SIG-M5 treated with dmso at 0.1 percent for 504 hours (cell line): ENCODE results near the gene AKAP5.

Experiments used
- DNase-seq: peaks from one replicate; lab custom pipeline; 2025; ENCODE audit not compliant: unreplicated experiment; lab: John Stamatoyannopoulos, UW

AKAP5 gene

DNA sequence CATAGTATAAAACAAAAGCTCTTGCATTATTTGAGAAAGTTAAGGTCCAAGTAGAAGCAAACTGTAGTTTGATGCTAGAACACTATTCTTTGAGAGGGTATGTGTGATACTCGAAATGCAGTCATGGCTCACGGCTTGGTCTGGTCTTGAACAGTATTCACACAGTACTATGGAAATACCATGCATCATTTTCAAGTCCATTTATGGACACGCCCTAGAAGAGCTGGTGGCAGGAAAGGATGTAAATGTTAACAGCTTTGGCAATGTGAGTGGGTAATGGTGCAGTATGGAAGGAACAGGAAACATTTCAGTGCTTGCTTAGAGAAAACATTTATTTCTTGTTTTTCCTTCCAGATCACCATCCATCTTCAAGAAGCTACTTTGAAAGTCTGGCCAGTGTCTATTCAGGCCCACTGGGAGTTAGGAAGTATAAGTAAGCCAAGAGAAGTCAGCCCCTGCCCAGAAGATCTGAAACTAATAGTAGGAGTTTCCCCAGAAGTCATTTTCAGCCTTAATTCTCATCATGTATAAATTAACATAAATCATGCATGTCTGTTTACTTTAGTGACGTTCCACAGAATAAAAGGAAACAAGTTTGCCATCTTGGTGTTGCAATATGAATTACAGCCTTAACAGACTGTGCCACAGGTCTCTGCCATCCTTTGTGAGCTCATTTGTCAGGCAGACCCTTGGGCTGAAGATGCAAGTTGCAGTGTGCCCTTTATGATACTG, 5.7 kb upstream of the AKAP5 start:
- no peak for DNase-seq

DNA sequence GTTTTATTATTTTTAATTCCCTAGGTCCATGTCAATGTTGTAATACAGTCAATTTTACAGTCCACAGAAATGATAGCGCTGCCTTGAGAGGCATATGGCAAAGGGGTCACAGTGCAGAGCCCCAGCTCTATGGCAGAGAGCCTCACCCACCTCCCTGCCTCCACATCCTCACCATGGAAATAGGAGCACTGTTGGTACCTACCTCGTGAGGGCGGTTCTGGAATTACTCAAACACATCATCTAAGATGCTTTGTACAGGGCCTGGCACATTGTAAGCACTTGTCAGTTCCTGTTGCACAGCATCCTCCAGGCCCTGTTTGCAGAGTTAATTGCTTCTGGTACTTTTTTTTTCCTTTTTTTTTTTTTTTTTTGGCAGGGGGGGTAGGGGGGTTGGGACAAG, 4.1 kb upstream of the AKAP5 start:
- DNase-seq = no peak

DNA sequence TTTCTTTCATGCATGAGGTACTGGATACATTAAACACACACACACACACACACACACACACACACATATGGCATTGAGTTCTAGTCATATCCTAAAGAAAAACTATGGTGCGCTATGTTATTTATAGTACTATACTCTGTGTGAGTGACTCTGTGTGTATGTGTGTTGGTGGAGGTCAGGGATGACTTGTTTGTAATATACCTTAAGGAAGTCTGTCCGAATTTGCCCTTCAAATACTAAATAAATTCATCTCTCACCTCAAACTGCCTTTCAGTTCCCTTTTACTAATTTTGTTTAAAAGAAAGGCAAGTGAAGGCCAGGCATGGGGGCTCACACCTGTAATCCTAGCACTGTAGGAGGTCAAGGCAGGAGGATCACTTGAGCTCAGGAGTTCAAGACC, 2.1 kb upstream of the AKAP5 start:
- DNase-seq = no peak

DNA sequence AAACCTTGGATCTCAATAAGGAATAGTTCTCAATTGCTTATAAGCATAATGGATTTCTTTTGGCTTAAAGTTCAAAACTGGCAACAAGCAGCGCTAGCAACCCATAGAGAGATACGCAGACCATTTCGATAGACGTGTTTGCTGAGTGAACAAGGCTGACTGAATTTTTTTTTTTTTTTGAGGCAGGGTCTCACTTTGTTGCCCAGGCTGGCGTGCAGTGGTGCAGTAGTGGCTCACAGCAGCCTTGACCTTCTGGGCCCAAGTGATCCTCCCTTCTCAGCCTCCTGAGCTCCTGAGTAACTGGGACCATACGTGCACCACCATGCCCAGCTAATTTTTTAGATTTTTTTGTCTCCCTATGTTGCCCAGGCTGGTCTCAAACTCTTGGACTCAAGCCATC, 1.4 kb upstream of the AKAP5 start:
- no peak for DNase-seq

DNA sequence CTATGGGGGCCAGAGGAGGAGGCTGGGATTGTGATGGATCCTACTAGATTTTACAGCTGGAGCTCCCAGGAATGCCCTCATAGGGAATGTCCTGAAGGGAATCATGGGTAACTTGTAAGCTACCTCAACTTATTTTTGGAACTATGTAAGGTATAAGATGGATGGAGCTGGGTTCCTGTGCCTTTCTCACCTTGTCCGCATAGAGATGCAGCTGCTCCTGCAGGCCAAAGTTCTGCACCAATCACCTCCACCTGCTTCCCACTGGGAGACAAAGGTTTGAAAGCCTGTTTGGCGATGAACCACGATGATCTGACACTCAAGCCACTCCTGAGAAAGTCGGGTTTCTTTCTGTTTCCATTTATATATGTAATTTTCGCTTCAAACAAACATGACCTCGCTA, 648 bp upstream of the AKAP5 start:
- DNase-seq = no peak

DNA sequence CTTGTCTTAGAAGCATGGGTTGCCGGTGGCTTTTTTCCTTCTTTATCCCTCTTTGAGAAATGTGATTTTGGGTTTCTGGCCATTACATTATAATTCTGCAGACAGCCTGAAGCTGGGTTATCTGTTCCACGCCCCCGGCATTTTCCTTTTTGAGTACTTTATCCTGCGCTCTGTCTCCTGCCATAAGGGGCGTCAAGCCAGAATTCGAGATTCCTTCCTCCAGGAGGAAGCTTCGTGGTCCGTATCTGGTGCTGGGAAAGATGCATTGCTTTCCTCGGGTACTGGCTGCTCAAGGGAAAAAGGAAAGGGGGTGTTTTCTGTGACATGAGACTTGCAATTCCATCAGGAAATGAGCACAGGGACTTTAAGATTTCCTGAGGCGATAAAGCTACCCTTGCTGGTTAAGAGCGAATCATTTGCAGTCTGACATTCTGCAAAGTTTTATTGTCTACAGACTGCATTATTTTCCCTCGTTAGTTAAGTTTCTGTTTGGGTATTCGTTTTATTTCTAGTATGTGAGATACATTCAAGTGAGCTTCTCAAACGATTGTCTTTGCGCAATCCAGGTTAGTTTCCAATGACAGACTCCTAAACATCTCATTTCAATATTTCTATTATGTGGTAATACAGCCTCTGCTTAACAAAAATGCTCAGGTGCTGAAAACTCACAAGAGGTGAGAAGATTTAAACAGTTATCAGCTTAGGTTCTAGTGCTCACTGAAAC, 694 bp downstream of the AKAP5 start:
- no peak for DNase-seq

DNA sequence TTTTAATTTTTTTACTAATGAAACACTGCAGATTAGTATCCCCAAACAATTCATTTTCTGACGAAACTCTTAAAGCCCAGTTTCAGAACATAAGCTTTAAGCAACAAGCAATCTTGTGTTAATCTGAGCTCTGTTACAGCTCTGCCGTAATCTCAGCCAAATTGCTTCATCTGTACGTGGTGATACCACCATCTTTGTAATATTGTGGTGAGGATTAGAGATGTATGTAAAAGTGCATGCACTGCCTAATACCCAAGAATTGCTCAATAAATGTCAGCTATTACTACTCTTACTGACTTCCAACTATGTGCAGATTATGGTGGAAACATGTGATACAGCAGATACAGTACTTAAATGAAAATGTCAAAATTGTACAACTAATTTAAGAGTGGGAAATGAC, 1.8 kb downstream of the AKAP5 start:
- DNase-seq = peak; percentile 23

DNA sequence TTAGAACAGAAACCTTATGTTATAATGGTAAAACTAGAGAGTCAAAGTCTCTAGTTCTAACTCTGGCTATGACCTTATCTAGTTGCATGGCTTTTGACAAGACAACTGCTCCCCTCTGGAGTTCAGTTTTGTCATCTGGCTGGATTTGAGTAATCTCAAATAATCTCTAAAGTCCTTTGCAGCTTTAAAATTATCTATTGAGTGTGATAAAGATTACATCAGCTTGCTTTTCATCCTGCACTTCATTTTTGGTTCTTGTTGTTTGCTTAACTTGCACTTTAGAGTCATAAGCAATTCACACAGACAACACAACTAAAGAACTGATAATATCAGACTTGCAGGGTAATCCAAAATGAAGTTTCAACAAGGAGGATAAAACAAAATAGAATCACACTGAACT, 2.3 kb downstream of the AKAP5 start:
- DNase-seq = no peak

DNA sequence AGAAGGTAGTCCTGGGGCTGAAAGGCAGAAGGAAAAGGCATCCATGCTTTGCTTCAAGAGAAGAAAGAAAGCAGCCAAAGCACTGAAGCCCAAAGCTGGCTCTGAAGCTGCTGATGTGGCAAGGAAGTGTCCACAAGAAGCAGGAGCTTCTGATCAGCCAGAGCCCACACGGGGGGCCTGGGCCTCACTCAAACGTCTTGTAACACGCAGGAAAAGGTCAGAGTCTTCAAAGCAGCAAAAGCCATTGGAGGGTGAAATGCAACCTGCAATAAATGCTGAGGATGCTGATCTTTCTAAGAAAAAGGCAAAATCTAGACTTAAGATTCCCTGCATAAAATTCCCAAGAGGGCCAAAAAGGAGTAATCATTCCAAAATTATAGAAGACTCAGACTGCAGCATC, 3.2 kb downstream of the AKAP5 start:
- DNase-seq = no peak

DNA sequence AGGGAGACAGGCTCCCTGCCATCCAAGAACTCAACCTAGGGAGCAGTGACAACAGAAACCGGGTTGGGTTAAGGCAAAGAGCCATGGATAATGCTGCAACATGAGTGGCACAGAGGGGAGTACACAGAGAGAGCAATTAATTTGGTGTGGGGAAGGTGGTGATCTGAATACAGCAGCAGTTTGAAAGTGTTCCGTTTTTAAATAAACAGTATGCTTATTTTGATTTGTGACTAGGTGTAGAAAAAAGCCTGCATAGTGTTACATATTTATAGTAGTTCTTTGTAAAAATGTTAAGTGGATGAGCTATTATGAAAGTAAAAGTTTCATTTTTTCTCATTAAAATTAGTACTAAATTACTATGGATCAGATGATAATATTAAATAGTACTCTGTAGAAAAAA, 8.7 kb downstream of the AKAP5 start:
- DNase-seq = no peak

DNA sequence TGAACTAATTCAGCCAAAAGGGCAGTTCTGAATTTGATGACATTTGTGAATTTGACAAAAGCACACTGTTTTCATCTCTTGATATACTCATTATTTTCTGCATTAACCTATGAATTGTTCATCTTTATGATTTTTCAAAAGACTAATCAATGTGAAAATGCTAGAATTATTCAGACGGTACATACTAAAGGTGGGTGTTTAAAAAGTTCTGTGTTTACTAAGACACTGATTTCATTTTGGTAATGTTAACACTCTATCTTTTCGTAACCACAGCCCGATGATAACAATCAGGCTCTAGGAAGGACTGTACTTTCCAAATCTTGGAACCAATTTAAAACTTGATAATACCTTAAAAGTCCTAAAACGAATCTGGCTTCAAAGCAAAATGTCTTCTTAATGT, 9.4 kb downstream of the AKAP5 start:
- DNase-seq = no peak

DNA sequence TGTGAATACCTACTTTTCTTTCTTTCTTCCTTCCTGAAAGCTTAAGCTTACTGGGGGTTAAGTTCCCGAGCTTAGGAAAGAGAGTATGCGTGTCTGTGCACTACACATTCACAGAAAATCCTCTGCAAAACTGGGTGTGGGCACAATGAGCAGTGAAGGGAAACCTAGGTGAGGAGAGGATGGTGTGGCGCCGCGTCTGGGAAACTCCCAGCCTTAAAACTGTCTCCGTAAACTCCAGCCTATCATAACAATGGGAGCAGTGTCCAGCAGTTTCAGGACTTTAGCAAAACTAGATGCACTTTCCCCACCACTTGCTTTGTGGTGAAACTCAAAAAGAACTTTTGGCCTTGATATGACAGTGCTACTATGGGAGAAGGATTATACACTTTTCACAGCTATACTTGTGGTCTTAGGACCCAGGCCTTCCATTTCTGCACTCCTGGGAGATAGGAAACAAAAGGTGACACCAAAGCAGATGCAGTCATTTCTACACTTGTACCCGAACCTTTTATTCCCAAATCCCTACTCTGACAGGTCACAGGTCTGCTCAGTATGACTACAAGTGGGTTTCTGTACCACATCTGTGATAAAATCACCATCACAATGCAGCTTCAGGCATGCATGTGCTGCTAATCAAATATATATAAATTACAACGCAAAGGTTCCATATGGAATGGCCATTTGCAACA, 10.4 kb downstream of the AKAP5 start:
- DNase-seq = no peak

DNA sequence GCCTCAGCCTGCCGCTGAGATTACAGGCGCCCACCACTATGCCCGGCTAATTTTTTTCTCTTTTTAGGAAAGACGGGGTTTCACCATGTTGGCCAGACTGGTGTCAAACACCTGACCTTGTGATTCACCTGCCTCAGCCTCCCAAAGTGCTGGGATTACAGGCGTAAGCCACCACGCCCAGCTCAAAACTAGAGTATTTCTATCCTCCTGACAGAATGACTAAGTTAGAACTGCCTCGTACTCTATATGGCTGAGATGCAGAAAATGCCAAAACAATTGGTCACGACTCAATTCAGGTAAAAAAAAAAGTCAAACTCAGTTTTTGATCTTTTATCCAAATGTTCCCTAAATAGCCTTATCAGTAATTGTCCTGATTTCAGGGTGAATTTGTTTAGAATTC, 11.1 kb downstream of the AKAP5 start:
- no peak for DNase-seq

DNA sequence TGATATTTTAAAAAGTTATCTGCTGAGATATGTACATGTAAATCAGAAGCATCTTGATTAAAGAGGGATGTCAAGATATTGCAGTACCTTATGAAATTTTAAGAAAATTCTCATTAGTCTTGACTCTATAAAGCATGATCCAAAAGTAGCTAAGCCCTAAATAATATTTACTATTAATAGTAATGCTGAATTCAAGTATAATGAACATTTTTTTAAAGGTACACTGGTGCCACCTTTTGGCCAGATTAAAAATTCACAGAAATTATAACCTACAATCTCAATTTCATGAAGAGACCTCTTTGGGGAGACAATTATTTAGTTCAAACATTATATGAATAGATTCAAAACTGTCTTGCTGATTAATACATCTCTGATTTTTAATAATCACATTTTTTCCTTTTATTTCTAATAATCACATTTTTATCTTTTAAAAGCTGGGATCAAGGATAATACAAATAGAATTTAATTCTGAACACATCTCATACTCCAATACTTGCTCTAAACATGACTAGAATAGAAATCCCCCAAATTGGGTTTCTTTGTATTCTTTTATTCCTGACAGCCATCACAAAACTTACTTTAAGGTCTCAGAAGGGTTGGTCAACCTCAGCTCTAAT, 13.4 kb downstream of the AKAP5 start:
- DNase-seq = no peak

DNA sequence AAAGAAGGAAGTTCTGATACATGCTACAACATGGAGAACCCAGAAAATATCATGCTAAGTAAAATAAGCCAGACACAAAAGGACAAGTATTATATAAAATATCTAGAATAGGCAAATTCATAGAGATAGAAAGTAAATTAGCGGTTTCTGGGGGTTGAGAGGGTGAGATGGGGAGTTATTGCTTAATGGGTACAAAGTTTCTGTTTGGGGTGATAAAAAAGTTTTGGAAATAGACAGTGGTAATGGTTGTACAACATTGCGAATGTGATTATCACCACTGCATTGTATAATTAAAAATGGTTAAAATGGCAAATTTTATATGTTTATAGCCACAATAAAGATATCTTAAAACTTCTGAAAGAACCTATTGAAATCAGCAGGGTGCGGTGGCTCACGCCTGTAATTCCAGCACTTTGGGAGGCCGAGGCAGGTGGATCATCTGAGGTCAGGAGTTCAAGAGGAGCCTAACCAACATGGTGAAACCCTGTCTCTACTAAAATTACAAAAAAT, 23.3 kb downstream of the AKAP5 start:
- no peak for DNase-seq

DNA sequence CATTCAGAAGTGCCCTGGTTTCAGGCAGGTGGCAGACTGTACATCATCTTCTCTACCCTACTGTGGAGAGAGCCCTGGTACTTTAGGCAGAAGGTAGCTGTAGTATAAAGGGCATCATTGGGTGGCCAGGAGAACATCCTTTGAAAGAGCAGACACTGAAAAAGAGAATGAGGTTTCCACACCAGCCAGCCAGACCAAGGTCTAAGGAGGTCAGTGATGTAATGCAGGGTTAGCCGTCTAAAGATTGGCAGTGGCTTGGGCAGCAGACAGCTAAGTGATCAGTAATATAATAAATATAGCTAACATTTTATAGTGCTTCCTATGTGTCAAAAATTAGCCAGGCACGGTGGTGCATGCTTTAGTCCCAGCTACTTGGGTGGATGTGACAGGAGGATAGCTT, 26.3 kb downstream of the AKAP5 start:
- DNase-seq = no peak

DNA sequence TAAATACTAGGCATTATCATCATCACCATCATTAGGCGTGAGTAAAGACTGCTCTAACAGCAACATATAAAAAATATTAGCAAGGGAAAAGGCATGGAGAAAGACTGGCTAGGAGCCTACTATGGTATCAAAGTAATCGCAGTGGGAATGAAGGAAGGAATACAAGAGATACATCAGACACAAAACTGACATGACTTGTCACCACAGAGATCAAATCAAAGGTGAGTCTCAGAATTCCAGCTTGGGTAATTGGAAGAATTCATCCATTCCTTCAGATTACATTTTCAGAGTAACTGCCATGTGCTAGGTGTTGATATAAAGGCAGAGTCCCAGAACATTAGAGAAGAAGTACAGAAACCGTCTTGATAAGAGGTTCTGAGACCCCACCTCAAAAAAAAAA, 28.2 kb downstream of the AKAP5 start:
- no peak for DNase-seq

DNA sequence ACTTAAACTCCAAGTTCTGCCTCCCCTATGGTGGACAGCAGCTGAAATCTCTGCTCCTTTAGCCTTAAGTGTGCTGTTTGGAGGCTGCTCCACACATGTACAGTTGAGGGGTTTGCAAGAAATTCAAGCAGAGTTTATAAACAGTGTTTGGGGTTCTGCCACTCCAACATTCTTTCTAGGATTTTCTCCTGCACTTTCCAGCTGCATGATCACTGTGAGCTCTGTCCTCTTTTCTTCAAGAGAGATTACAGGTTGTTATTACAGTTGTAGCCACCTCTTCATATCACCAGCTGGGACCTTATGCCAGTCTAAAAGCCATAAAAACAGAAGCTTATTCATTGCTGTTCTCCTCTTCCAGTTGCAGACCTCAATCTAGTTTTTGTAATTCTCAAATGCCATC, 30.0 kb downstream of the AKAP5 start:
- no peak for DNase-seq

DNA sequence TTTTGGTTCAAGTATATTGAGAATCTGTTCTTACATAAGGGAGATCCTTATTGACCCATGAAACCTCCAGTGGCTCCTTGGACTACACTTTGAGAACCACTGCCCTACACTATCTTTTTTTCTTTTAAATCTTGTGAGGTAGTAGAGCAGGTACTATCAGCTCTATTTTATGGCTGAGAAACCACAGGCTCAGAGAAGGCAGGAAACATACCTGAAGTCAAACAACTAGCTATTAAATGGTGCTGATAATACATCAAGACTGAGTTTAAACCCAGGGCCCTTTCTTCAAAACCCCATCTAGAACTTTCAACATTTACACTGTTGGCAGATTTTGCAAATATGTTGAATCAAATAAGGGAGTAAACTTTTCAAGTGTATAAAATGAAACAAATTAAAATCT, 31.5 kb downstream of the AKAP5 start:
- no peak for DNase-seq

DNA sequence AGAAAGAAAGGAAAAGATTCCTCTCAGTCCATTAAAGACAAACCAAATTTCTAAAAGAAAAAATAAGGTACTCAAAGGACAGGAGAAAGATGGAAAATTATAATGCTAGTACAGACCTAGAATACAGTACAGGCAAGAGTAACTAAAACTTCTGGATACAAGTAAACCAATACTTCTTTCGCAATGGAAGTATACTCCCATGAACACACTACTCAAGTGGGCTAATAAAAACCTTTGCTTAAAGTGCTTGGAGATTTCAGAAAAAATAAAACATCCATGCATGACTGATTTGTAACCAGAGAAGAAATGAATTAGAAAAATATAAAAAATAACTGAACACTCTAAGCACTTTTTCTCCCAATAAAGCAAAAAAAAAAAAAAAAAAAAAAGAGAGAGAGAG, 34.8 kb downstream of the AKAP5 start:
- DNase-seq = no peak

DNA sequence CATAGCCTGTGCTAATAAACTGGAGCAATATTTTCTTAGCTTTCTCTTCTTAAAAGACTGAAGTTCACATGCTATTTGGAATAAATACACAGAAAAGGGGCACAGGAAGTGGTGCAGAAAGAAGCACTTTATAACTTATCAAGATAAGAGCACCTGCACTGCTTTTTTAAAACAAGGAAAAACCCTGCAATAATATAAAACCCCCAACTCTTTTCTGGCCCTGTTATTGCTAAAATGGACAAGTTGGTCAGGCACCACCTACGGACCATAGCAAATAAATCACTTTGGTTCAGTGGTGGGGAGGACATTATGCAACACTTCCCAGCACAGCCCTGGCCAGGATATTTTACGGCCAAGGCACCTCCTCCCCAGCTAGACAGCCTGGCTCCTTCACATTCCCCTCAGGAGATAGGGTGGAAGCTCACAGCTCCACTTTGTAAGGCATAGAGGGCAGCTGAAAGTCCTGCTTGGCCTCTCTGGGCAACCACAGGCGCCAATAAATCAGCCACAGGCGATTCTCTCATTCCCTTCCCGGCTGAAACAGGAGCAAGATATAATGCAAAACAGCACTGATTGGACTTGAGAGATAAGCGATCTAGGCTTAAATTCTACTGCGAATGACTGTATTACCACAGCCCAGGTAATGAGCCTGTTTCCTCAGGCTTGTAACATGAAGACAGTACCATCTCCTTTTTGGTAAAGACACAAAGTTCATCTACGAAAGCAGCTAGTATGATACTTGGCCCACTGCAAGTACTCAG, 36.3 kb downstream of the AKAP5 start:
- DNase-seq = no peak
